ENCODE measurements around the gene FOXJ2. TPM values are rescaled to one million over a fixed set of nuclear protein-coding genes. Genes with fewer than 3 reads are reported as not detected.

Gene FOXJ2
- polyA plus RNA-seq, 1 donor from 2014 or later = 11.6 TPM

DNA sequence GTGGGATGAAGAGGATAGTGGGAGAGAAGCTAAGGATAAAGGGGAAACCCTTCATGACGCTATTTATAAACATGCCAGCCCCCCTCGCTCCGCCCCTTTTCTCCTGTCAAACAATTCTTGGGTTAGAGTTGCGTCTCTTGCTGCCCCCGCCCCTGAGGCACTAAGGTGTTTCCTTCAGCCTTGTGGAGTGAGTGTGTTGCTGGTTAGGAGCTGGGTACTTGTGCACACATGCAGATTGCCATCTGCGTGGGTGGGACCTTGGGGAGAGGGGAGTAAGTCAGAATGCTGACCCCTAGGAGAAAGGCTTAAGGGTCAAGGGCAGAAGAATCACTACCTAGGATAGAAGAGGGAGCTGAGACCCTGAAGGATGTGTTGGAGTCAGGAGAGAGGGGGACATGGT, 5.4 kb downstream of the FOXJ2 start:
- Mint-ChIP-seq H3K4me1 (peaks cover 38 to 54% (median 48%) of the 10 kb centered on the region in 3 donors), H3K27me3 (no peaks in the 10 kb centered on the region), H3K27ac (peak overlapping the region in 1 of 3 donors; percentile 45), H3K9me3 (no peaks in the 10 kb centered on the region), H3K36me3 (peaks cover 2% of the 10 kb centered on the region), H3K4me3 (peak overlapping the region in 2 of 4 donors; percentile 40 to 62)

DNA sequence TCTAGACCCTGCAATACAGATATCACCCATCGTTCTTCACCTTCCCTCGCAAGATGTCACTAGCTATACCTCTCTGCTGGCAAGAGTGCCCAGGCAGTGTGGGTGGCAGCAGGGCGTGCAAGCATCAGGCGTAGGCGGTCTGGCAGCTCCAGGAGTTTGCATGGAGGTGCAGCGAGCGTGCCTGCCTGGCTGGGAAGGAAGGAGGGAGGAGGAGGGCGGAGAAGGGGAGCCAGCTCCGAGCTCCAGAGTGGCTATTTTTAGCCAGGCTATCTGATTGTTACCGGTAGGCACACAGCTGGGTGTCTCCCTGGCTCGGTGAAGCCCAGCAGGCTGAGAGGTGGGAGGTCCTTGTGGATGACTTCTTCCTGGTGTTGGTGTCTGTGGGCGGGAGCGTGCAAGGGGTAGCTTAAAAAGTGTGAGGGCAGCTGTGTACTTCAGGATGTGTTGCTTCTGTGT, 6.2 kb downstream of the FOXJ2 start:
- H3K4me3 Mint-ChIP-seq = peak overlapping the region; percentile 1 to 66 (median 52)
- peaks cover 38 to 50% (median 43%) of the 10 kb centered on the region in 3 donors for H3K4me1 Mint-ChIP-seq
- H3K36me3 Mint-ChIP-seq = peaks cover 2% of the 10 kb centered on the region
- no peaks in the 10 kb centered on the region for H3K9me3 Mint-ChIP-seq
- H3K27me3 Mint-ChIP-seq = no peaks in the 10 kb centered on the region
- no peak overlapping the region for H3K27ac Mint-ChIP-seq

GRCh38 chr12:8040791-8041190, 8.3 kb downstream of the FOXJ2 start:
- peaks cover 9% of the 10 kb centered on the region for H3K36me3 Mint-ChIP-seq
- H3K27ac Mint-ChIP-seq = peak overlapping the region in 1 of 3 donors; percentile 59
- peaks cover 27 to 31% (median 27%) of the 10 kb centered on the region in 3 donors for H3K4me1 Mint-ChIP-seq
- no peak overlapping the region for H3K4me3 Mint-ChIP-seq
- H3K9me3 Mint-ChIP-seq = no peaks in the 10 kb centered on the region
- H3K27me3 Mint-ChIP-seq = no peaks in the 10 kb centered on the region

GRCh38 chr12:8045952-8046944, 13.7 kb downstream of the FOXJ2 start:
- Mint-ChIP-seq H3K4me1 (peaks cover 6 to 8% (median 7%) of the 10 kb centered on the region in 3 donors), H3K36me3 (peaks cover 16% of the 10 kb centered on the region), H3K27me3 (no peaks in the 10 kb centered on the region), H3K4me3 (no peak overlapping the region), H3K27ac (peak overlapping the region in 1 of 3 donors; percentile 50), H3K9me3 (no peaks in the 10 kb centered on the region)

- Mint-ChIP-seq H3K4me3 (no peak overlapping the region), H3K9me3 (no peaks in the 10 kb centered on the region), H3K4me1 (peaks cover 9 to 11% (median 9%) of the 10 kb centered on the region in 3 donors)
Observed at GRCh38 chr12:8047842-8048241, 15.3 kb downstream of the FOXJ2 start.

DNA sequence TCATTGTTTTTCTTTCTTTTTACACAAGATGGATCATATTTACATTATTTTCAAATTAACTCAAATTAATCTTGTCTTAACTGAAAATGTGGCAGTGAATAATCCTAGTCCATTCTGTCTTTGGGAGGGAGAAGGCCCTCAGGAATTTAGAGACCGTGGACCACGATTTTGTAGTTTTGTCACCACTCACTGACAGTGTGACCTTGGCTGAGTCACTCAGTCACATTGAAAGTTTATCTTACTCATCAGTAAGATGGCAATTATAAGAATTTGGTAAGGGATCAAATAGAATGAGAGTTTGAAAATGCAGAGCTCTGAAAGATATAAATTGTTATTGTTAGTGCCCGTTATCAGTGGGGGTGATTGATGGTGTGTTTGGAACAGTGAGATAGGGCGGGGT, 16.4 kb downstream of the FOXJ2 start:
- Mint-ChIP-seq H3K36me3 (peaks cover 16% of the 10 kb centered on the region), H3K27ac (no peak overlapping the region), H3K9me3 (no peaks in the 10 kb centered on the region), H3K27me3 (no peaks in the 10 kb centered on the region), H3K4me1 (peaks cover 9 to 11% (median 9%) of the 10 kb centered on the region in 3 donors), H3K4me3 (no peak overlapping the region)

More at GRCh38 chr12:8047842-8048241, 15.3 kb downstream of the FOXJ2 start:
- Mint-ChIP-seq H3K27me3 (no peaks in the 10 kb centered on the region), H3K27ac (no peak overlapping the region), H3K36me3 (peaks cover 16% of the 10 kb centered on the region)

- no peaks in the 10 kb centered on the region for H3K9me3 Mint-ChIP-seq
- H3K27ac Mint-ChIP-seq = peak overlapping the region in 2 of 3 donors; percentile 25 to 59
- no peaks in the 10 kb centered on the region for H3K27me3 Mint-ChIP-seq
- no peak overlapping the region for H3K4me3 Mint-ChIP-seq
- peaks cover 9 to 10% (median 10%) of the 10 kb centered on the region in 3 donors for H3K4me1 Mint-ChIP-seq
- H3K36me3 Mint-ChIP-seq = peaks cover 11% of the 10 kb centered on the region
Observed at GRCh38 chr12:8050600-8051250, 18.2 kb downstream of the FOXJ2 start.

- Mint-ChIP-seq H3K9me3 (no peaks in the 10 kb centered on the region), H3K36me3 (peaks cover 11% of the 10 kb centered on the region), H3K27ac (peak overlapping the region in 1 of 3 donors; percentile 76), H3K4me3 (peak overlapping the region in 1 of 4 donors; percentile 4), H3K4me1 (peaks cover 4 to 8% (median 5%) of the 10 kb centered on the region in 3 donors), H3K27me3 (no peaks in the 10 kb centered on the region)
Observed at GRCh38 chr12:8052679-8053078, 20.2 kb downstream of the FOXJ2 start.

DNA sequence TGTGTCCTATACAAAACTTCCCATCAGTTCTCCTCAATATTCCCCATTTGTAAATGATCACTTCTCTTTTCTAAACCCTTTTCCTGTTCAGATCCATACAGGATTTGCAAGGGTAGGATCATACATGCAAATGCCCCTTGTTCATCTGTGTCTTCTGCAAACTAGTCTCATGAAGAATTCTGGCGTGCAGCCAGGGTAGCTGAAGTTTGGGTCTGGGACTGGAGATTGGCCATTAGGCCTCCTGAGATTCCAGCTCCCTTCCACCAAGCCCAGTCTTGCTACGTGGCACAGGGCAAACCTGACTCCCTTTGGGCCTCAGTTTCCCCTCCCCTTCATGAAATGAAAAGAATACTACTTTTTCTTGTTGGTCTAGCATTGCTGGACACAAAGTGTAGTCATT, 22.3 kb downstream of the FOXJ2 start:
- Mint-ChIP-seq H3K36me3 (peaks cover 4% of the 10 kb centered on the region), H3K4me1 (peaks cover 4 to 6% (median 5%) of the 10 kb centered on the region in 3 donors), H3K4me3 (no peak overlapping the region), H3K9me3 (no peaks in the 10 kb centered on the region), H3K27ac (no peak overlapping the region), H3K27me3 (no peaks in the 10 kb centered on the region)

- Mint-ChIP-seq H3K4me3 (no peak overlapping the region), H3K4me1 (peaks cover 0 to 8% (median 5%) of the 10 kb centered on the region in 3 donors), H3K36me3 (peaks cover 2% of the 10 kb centered on the region), H3K27ac (no peak overlapping the region), H3K9me3 (no peaks in the 10 kb centered on the region), H3K27me3 (no peaks in the 10 kb centered on the region)
Observed at GRCh38 chr12:8057306-8057705, 24.8 kb downstream of the FOXJ2 start.

- Mint-ChIP-seq H3K4me3 (no peak overlapping the region), H3K36me3 (peaks cover 2% of the 10 kb centered on the region), H3K4me1 (peaks cover 0 to 8% (median 5%) of the 10 kb centered on the region in 3 donors), H3K27me3 (no peaks in the 10 kb centered on the region), H3K9me3 (no peaks in the 10 kb centered on the region), H3K27ac (no peak overlapping the region)
Observed at GRCh38 chr12:8057839-8058238, 25.3 kb downstream of the FOXJ2 start.

DNA sequence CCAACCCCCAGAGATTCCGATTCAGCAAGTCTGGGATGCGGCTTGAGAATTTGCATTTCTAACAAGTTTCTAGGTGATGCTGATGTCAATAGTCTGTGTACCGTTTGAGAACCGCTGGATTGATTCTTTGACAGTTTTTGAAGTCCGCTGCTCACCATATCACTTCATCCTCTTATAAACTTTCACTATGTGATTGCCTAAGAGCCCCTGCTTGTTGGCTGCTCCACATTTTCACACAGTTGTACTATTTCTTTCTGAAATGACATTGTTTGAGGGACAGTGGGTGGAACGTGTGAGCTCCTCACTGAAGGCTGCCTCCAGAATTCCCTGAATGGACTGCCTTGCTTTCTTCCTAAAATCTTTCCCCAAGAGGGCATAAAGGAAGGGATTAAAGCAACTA, 26.0 kb downstream of the FOXJ2 start:
- Mint-ChIP-seq H3K9me3 (no peaks in the 10 kb centered on the region), H3K4me3 (no peak overlapping the region), H3K27ac (no peak overlapping the region), H3K36me3 (peaks cover 2% of the 10 kb centered on the region), H3K27me3 (no peaks in the 10 kb centered on the region), H3K4me1 (peaks cover 0 to 8% (median 5%) of the 10 kb centered on the region in 3 donors)

- H3K27me3 Mint-ChIP-seq = no peaks in the 10 kb centered on the region
- no peaks in the 10 kb centered on the region for H3K36me3 Mint-ChIP-seq
- H3K4me3 Mint-ChIP-seq = no peak overlapping the region
- no peak overlapping the region for H3K27ac Mint-ChIP-seq
- no peaks in the 10 kb centered on the region for H3K9me3 Mint-ChIP-seq
- H3K4me1 Mint-ChIP-seq = peaks cover 15 to 16% (median 16%) of the 10 kb centered on the region in 3 donors
Observed at GRCh38 chr12:8064131-8064530, 31.6 kb downstream of the FOXJ2 start.

GRCh38 chr12:8065991-8066594, 33.6 kb downstream of the FOXJ2 start, which contains the start of gene C3AR1:
Gene C3AR1, minus strand, starts transcription at chr12:8066359. Its CDS starts 6,174 bp downstream, at chr12:8060185.
- H3K27me3 Mint-ChIP-seq = peaks cover 2% of the 10 kb centered on the region
- no peaks in the 10 kb centered on the region for H3K36me3 Mint-ChIP-seq
- peak within 1 kb of the TSS in 1 of 4 donors; percentile 56 for H3K4me3 Mint-ChIP-seq
- H3K9me3 Mint-ChIP-seq = no peaks in the 10 kb centered on the region
- no peak within 1 kb of the TSS for H3K27ac Mint-ChIP-seq
- peaks cover 11 to 15% (median 11%) of the 10 kb centered on the region in 3 donors for H3K4me1 Mint-ChIP-seq
